HEK293T (cell line): ENCODE measurements around the gene CCDC87.

ENCODE experiments used
- CTCF ChIA-PET: fragments of 350-600 bp; formaldehyde crosslinking; extraction: SDS; loops from one replicate; lab custom pipeline; 2021; ENCODE audit warnings: antibody characterized with exemption, inconsistent platforms; lab: Yijun Ruan, JAX
- POLR2A ChIA-PET: fragments of 350-600 bp; formaldehyde crosslinking; extraction: SDS; loops from one replicate; lab custom pipeline; 2020; ENCODE audit warnings: antibody characterized with exemption, inconsistent platforms; lab: Yijun Ruan, JAX
- DNase-seq: peaks from one replicate; pipeline ENCODE4 v3.0.0; 2012; ENCODE audit warnings: mixed read lengths; ENCODE audit errors: extremely low spot score
- ARNT ChIP-seq: fragments of 450-650 bp; IDR thresholded peaks from 2 replicates; pipeline ENCODE4 v1.6.1; 2017; ENCODE audit warnings: mild to moderate bottlenecking
- BHLHE40 ChIP-seq: fragments of 450-650 bp; IDR thresholded peaks from 2 replicates; pipeline ENCODE4 v1.6.1; 2016; ENCODE audit warnings: mild to moderate bottlenecking, moderate library complexity, borderline replicate concordance
- CTBP1 ChIP-seq: fragments of 450-650 bp; IDR thresholded peaks from 2 replicates; pipeline ENCODE4 v1.6.1; 2016; ENCODE audit warnings: borderline replicate concordance
- ELF4 ChIP-seq: fragments of 450-650 bp; IDR thresholded peaks from 2 replicates; pipeline ENCODE4 v1.6.1; 2017; ENCODE audit warnings: antibody characterized with exemption
- FOXA1 ChIP-seq: fragments of 450-650 bp; IDR thresholded peaks from 2 replicates; pipeline ENCODE4 v1.6.1; 2016; ENCODE audit warnings: mild to moderate bottlenecking
- FOXK2 ChIP-seq: fragments of 450-650 bp; IDR thresholded peaks from 2 replicates; pipeline ENCODE4 v1.6.1; 2016; ENCODE audit warnings: mild to moderate bottlenecking
- FOXM1 ChIP-seq: fragments of 450-650 bp; IDR thresholded peaks from 2 replicates; pipeline ENCODE4 v1.6.1; 2017; ENCODE audit warnings: mild to moderate bottlenecking, borderline replicate concordance
- HDGF ChIP-seq: fragments of 450-650 bp; IDR thresholded peaks from 2 replicates; pipeline ENCODE4 v1.6.1; 2017; ENCODE audit warnings: antibody characterized with exemption, borderline replicate concordance
- L3MBTL2 ChIP-seq: fragments of 450-650 bp; conservative IDR thresholded peaks from 2 replicates; pipeline ENCODE4 v1.6.1; 2016; ENCODE audit warnings: mild to moderate bottlenecking
- LEF1 ChIP-seq: fragments of 450-650 bp; IDR thresholded peaks from 2 replicates; pipeline ENCODE4 v1.6.1; 2017; ENCODE audit warnings: mild to moderate bottlenecking, borderline replicate concordance
- NFRKB ChIP-seq: fragments of 450-650 bp; IDR thresholded peaks from 2 replicates; pipeline ENCODE4 v1.6.1; 2016; ENCODE audit warnings: mild to moderate bottlenecking, moderate library complexity
- PKNOX1 ChIP-seq: fragments of 450-650 bp; IDR thresholded peaks from 2 replicates; pipeline ENCODE4 v1.6.1; 2016
- SP1 ChIP-seq: fragments of 450-650 bp; IDR thresholded peaks from 2 replicates; pipeline ENCODE4 v1.6.1; 2017
- SUZ12 ChIP-seq: fragments of 450-650 bp; IDR thresholded peaks from 2 replicates; pipeline ENCODE4 v1.6.1; 2016; ENCODE audit warnings: mild to moderate bottlenecking
- TARDBP ChIP-seq: fragments of 450-650 bp; IDR thresholded peaks from 2 replicates; pipeline ENCODE4 v1.6.1; 2016
- ZNF384 ChIP-seq: fragments of 450-650 bp; IDR thresholded peaks from 2 replicates; pipeline ENCODE4 v1.6.1; 2016

CCDC87 gene

DNA sequence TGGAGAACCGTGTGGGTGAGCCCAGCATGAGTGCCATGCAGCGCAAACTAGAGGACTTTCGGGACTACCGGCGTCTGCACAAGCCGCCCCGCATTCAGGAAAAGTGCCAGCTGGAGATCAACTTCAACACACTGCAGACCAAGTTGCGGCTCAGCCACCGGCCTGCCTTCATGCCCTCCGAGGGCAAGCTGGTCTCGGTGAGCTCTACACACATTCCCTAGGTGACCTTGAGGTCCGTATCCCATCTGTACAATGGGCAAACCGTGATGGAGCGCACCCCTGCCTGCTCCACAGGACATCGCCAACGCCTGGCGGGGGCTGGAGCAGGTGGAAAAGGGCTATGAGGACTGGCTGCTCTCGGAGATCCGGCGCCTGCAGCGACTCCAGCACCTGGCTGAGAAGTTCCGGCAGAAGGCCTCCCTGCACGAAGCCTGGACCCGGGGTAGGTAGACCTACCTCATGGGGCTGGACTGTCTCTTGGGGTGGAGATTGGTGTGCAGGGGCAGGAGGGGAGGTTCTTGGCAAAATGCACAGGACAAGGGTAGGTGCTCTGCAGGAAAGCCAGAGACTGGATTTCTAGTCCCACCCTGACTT is 35.0 kb downstream of the CCDC87 start:
- ChIA-PET POLR2A (interaction anchor here (1.3 kb wide), 1 partner anchor 11 kb away, joined by 3 read pairs; the partner anchor contains the start of gene CTSF), CTCF (no interaction called here)

GRCh38 chr11:66556086-66556485 is 36.8 kb downstream of the CCDC87 start:
- no peak for DNase-seq
- TF ChIP-seq FOXA1 (no peak), HDGF (no peak), FOXK2 (no peak), ELF4 (no peak), NFRKB (no peak), PKNOX1 (no peak), ZNF384 (no peak), ARNT (no peak), FOXM1 (no peak), L3MBTL2 (no peak), BHLHE40 (no peak), CTBP1 (no peak), TARDBP (no peak), SUZ12 (no peak), SP1 (no peak)
- ChIA-PET POLR2A (no interaction called here), CTCF (no interaction called here)

More for the DNA sequence above, 35.0 kb downstream of the CCDC87 start:
- DNase-seq, result no peak
- no peak for TF ChIP-seq HDGF
- no peak for TF ChIP-seq FOXK2
- TF ChIP-seq NFRKB, result no peak
- TF ChIP-seq FOXM1, result no peak
- TF ChIP-seq FOXA1, result no peak
- no peak for TF ChIP-seq CTBP1
- no peak for TF ChIP-seq ARNT
- TF ChIP-seq BHLHE40, result no peak
- TF ChIP-seq SP1, result no peak
- TF ChIP-seq PKNOX1, result no peak
- no peak for TF ChIP-seq LEF1
- no peak for TF ChIP-seq ZNF384
- no peak for TF ChIP-seq L3MBTL2
- no peak for TF ChIP-seq TARDBP
- TF ChIP-seq ELF4, result no peak
- no peak for TF ChIP-seq SUZ12

DNA sequence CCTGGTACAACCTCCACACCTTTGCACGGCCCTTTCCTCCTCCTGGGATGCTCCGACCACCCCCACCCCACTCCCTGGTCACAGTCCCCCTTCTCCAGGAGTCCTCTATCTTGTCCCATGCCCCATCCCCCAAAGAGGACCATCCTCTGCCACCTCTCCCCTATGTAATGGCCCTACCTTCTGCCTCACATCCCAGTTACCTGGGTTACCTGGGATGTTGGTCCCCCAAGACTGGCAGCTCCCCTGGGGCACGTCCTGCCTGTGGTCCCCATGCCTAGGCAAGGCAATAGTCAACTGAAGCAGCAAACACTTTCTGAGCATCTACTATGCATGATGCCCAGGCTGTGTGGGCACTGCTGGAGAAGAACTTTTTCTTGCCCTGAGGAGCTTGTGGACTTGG is 37.4 kb downstream of the CCDC87 start:
- no peak for TF ChIP-seq CTBP1
- no peak for TF ChIP-seq SP1
- no peak for TF ChIP-seq HDGF
- TF ChIP-seq PKNOX1, result no peak
- TF ChIP-seq ARNT, result no peak
- no peak for TF ChIP-seq TARDBP
- TF ChIP-seq ZNF384, result no peak
- ChIA-PET POLR2A (interaction anchor here (0.8 kb wide), 1 partner anchor 19 kb away, joined by 3 read pairs; no protein-coding TSS in a partner anchor), CTCF (no interaction called here)
- no peak for DNase-seq

GRCh38 chr11:66554602-66555001 is 38.3 kb downstream of the CCDC87 start:
- CTCF ChIA-PET, result no interaction called here
- TF ChIP-seq SUZ12, result no peak
- no peak for TF ChIP-seq LEF1
- no peak for TF ChIP-seq FOXA1
- no peak for TF ChIP-seq L3MBTL2
- TF ChIP-seq BHLHE40, result no peak
- no peak for TF ChIP-seq ARNT
- TF ChIP-seq ZNF384, result no peak
- TF ChIP-seq FOXM1, result no peak
- TF ChIP-seq CTBP1, result no peak
- no peak for TF ChIP-seq HDGF
- no peak for TF ChIP-seq PKNOX1
- no peak for TF ChIP-seq FOXK2
- TF ChIP-seq SP1, result no peak
- TF ChIP-seq NFRKB, result no peak
- no peak for TF ChIP-seq TARDBP

GRCh38 chr11:66550887-66551286 is 42.0 kb downstream of the CCDC87 start:
- DNase-seq, result no peak
- ChIA-PET CTCF (no interaction called here), POLR2A (interaction anchor here (1.3 kb wide), 1 partner anchor 18 kb away, joined by 3 read pairs; the partner anchor contains the start of gene CTSF)
- TF ChIP-seq PKNOX1, result no peak
- no peak for TF ChIP-seq FOXK2
- no peak for TF ChIP-seq BHLHE40
- no peak for TF ChIP-seq L3MBTL2
- TF ChIP-seq ELF4, result no peak
- no peak for TF ChIP-seq FOXA1
- no peak for TF ChIP-seq TARDBP
- no peak for TF ChIP-seq FOXM1
- no peak for TF ChIP-seq SUZ12
- no peak for TF ChIP-seq CTBP1
- TF ChIP-seq NFRKB, result no peak
- no peak for TF ChIP-seq ZNF384
- no peak for TF ChIP-seq ARNT

More at GRCh38 chr11:66554602-66555001, 38.3 kb downstream of the CCDC87 start:
- no peak for DNase-seq
- POLR2A ChIA-PET, result no interaction called here
